ENCODE measurements around the gene SLC6A1. TPM values are rescaled to one million over a fixed set of nuclear protein-coding genes. Genes with fewer than 3 reads are reported as not detected.

The SLC6A1 gene
- polyA plus RNA-seq, 12 donors: 0.94 to 7.3 (median 2.8) TPM; not detected in 1

DNA sequence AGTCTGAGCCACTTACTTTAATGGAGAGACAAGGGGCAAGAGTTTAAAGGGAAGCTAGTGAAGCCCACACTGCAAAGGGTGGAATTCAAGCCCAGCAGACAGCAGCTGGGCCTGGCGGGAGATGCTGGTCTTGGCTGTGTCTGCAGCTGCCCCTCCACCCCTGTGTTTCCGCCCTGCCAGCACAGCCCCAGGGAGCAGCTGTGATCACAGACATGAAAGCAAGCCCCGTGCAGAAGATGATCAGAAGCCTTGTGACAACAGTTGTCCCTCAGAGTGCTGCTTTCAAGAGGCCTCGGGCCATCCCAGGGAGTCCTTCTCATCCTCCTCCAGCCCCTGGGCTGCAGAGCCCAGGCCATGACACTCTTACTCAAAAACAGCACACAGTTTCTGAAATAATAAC, 24.1 kb upstream of the SLC6A1 start:
- peak; percentile 29 for DNase-seq

- no peak for DNase-seq
Observed at GRCh38 chr3:10970306-10970960, 22.1 kb upstream of the SLC6A1 start.

- DNase-seq: no peak
Observed at GRCh38 chr3:10972072-10972782, 20.3 kb upstream of the SLC6A1 start.

- no peak for DNase-seq
Observed at GRCh38 chr3:10973046-10973595, 19.4 kb upstream of the SLC6A1 start.

DNA sequence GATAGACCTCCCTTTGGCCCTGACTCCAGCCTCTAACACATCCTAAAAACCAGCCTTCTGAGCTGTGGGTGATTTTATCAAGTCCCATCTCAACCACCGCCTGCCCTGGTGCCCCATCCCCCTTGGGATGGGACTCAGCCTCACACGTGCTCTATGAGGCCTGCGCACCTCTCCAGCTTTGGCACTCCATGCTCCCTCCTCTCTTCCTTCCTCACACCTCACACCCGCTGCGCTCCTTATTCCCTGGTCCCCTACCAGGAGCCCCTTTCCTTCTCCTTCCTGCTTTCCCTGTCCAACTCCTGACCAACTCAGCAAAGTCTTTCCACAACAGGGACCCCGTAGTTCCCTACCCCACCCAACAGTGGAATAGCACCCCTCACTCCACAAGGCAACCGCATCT, 18.4 kb upstream of the SLC6A1 start:
- no peak for DNase-seq

GRCh38 chr3:10974746-10975375, 17.7 kb upstream of the SLC6A1 start:
- DNase-seq: no peak

- no peak for DNase-seq
Observed at GRCh38 chr3:10975695-10976234, 16.8 kb upstream of the SLC6A1 start.

DNA sequence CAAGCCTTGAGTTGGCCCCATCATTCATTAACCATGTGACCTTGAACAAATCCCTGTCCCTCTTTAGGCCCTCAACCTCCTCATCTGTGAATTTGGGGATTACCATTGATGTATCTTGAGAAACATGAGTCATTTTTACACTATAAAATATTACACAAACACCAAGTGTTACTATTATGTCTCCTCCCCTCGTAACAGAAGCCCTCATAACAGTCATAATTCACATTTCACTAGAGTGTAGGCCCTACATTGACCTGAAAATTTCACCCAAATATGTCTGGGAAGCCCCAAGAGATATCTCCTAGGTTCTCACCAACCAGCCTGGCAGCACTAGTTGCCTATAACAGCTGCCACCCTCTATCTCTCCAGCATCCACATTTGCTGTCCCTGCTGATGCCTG, 15.8 kb upstream of the SLC6A1 start:
- no peak for DNase-seq

DNA sequence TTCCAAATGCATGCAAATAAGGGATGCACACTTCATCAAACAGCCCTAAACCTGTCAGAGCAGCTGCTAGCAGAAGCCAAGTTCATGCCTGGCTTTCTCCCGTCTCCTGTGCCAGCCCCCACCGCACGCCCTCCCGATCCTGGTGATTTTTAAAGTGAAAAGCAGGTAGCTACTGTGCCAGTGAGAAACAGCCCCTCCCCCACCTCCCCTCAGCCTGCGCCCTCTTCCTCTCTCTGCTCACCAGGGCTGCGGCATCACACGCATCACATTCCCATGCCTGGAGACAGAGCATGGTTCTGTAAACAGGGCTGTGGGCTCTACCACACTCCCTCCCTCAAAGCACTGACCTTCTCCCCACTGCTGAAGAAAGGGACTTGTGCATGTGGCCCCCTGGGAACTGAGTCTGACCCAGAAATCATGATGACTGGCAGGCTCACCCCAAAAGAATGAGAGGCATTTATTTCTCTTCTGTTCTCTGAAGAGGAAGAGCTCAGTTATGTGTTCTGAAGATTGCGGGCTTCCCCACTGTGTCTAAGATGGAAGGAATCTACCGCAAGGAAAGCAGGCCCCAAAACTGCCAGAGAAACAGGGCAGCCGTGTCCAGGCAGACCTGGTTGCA, 14.5 kb upstream of the SLC6A1 start:
- no peak for DNase-seq

DNA sequence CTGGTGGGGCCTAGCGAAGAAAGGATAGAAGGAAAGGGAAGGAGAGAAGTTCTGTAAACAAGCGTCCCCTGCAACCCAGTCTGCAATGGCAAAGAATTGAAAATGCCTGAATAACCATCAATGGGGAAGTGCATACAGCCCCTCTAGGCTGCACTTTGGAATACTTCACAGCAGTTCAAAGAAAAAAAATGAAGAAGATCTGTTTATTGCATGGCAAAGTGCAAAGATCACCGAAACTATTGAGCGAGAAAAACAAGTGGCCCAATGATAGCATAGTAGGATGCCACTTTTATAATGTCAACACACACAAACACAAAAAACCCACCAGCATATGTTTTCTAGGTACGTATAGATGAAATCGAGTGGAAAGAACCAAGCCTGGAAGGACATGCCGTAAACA, 13.6 kb upstream of the SLC6A1 start:
- DNase-seq: no peak

DNA sequence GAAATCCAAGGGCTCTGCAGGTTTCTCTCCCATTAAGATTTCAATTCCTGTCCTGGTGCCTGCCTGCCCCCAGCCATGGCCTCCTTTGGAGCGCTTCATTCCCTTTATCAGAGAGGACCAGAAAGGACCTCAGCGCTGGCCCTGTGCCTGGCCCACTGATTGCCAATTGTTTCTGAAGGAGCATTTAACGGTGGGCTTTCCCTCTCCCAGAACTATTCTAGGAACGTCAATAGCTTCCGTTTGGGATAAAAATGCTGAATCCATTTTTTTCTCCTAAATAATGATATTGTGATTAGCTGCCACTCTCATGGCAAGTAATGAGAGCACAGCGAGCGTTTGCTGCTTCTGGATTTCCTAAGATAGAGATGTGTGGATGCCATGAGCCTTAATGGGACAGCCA, 12.2 kb upstream of the SLC6A1 start:
- DNase-seq: no peak

- DNase-seq: no peak
Observed at GRCh38 chr3:10981031-10981430, 11.5 kb upstream of the SLC6A1 start.

DNA sequence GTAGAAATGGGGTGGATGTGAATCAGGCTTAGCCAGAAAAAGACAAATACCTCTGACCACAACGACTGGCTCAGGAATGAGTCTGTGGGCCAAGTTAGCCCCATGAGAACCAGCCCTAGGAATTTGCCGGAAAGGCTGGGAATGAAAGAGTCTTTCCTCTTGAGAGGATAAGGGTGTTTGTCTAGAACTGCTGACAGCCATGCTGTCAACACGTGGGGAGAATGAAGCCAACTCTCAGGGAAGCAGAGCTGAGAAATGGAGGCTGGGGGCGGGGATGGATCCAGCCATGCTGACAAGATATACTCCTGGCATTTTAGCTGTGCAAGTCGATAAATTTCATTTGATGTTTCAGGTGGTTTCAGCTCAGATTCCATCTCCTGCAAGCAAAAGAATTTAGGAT, 10.6 kb upstream of the SLC6A1 start:
- DNase-seq: no peak

DNA sequence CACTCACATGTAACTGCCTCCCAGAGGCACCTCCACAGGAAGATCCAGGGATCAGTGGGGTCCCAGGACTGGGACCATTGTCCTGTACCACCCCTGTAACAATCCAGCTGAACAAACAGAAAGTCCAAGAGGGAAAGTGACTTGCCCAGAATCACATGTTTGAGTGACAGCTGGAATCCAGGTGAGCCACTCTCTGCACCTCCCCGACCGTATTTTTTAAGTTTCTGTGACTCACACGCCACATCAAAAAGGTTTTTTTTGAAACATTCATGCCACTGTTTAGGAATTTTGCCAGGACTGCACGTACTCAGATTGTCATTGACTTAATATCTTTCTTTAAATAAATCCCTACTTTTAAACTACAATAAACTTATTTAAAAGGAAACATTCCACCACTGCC, 9.8 kb upstream of the SLC6A1 start:
- DNase-seq: no peak

GRCh38 chr3:10983219-10983916, 9.2 kb upstream of the SLC6A1 start:
- DNase-seq: peak; percentile 25

GRCh38 chr3:10984371-10984896, 8.1 kb upstream of the SLC6A1 start:
- no peak for DNase-seq

DNA sequence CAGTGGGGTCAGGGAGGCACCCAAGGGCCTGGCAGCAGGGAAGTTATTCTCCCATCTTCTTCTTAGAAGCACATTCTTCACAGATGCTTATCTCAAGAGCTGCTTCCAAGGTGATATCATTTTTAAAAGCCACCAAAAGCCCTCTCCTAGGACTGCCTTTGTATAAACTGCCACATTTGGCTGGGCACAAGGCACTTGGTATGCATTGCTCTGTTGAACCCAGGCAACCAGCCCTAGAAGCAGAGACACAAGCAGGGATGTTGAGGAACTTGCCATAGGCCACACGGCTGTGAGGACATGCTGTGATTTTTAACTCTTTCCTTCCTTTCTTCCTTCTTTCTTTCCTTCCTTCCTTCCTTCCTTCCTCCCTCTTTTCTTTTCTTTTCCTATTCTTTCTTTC, 7.4 kb upstream of the SLC6A1 start:
- no peak for DNase-seq

DNA sequence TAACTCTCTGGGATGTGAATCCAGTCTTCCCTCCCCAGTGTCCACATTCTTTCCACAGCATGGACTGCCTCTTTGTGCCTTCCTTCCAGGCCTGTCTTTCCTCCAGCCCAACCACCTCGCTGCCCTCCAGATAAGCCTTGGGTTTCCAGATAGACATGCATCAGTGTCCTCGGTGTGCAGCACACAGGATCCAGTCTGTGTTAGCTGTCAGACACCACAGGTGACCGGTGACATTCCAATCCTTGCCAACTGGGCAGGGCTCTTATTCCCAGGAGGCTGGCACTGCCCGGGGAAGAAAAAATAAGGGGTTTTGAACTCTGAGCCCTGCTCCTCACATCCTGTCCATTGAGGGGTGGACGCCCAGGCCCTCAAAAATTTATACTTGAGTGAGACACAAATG, 6.0 kb upstream of the SLC6A1 start:
- DNase-seq: no peak

GRCh38 chr3:10988001-10988665, 4.4 kb upstream of the SLC6A1 start:
- no peak for DNase-seq

GRCh38 chr3:10988991-10989484, 3.5 kb upstream of the SLC6A1 start:
- DNase-seq: no peak
